H9 (cell line): Measurements from ENCODE around the gene NDRG2. TPM values are rescaled to one million over a fixed set of nuclear protein-coding genes. Genes with fewer than 3 reads are reported as not detected.
A peak's percentile ranks its signal among the peaks of the same experiment; 100 is the strongest.

Source experiments
- DNase-seq: peaks from one replicate; pipeline ENCODE4 v3.0.0-alpha.2; 2017
- H2AFZ ChIP-seq: one replicate; pipeline ENCODE4 v1.6.1; 2013; ENCODE audit warnings: mild to moderate bottlenecking, low read length, control low read depth, moderate library complexity
- H2AK5ac ChIP-seq: 2 replicates; pipeline ENCODE4 v1.6.1; 2013; ENCODE audit warnings: low read length, control low read depth, mixed read lengths; ENCODE audit not compliant: insufficient read length
- H2BK120ac ChIP-seq: one replicate; pipeline ENCODE4 v1.6.1; 2013; ENCODE audit warnings: low read depth, mild to moderate bottlenecking, low read length, control low read depth, inconsistent platforms; ENCODE audit not compliant: poor library complexity, severe bottlenecking
- H2BK12ac ChIP-seq: 2 replicates; pipeline ENCODE4 v1.6.1; 2013; ENCODE audit warnings: low read length, control low read depth, mixed read lengths, low read depth; ENCODE audit not compliant: insufficient read length
- H2BK15ac ChIP-seq: 2 replicates; pipeline ENCODE4 v1.6.1; 2013; ENCODE audit warnings: low read depth, low read length, control low read depth
- H2BK20ac ChIP-seq: one replicate; pipeline ENCODE4 v1.6.1; 2013; ENCODE audit warnings: low read depth, mild to moderate bottlenecking, low read length, control low read depth, inconsistent platforms; ENCODE audit not compliant: poor library complexity, severe bottlenecking
- H2BK5ac ChIP-seq: 2 replicates; pipeline ENCODE4 v1.6.1; 2013; ENCODE audit warnings: low read length, control low read depth, mixed read lengths; ENCODE audit not compliant: insufficient read length
- H3K14ac ChIP-seq: 2 replicates; pipeline ENCODE4 v1.6.1; 2013; ENCODE audit warnings: low read length, control low read depth; ENCODE audit not compliant: insufficient read depth
- H3K18ac ChIP-seq: 2 replicates; pipeline ENCODE4 v1.6.1; 2013; ENCODE audit warnings: low read depth, mild to moderate bottlenecking, mixed read lengths, low read length, control low read depth; ENCODE audit not compliant: insufficient read length
- H3K23ac ChIP-seq: 2 replicates; pipeline ENCODE4 v1.6.1; 2013; ENCODE audit warnings: low read length, control low read depth, mixed read lengths, low read depth; ENCODE audit not compliant: insufficient read length
- H3K23me2 ChIP-seq: 2 replicates; pipeline ENCODE4 v1.6.1; 2013; ENCODE audit warnings: low read depth, mild to moderate bottlenecking, mixed read lengths, low read length, control low read depth; ENCODE audit not compliant: insufficient read length, poor library complexity, severe bottlenecking
- H3K27ac ChIP-seq: 2 replicates; pipeline ENCODE4 v1.5.1; 2013; ENCODE audit warnings: low read length, control low read depth, mixed read lengths, low read depth; ENCODE audit not compliant: insufficient read length
- H3K27me3 ChIP-seq: 2 replicates; pipeline ENCODE4 v1.6.1; 2013; ENCODE audit warnings: low read length, control low read depth, inconsistent platforms; ENCODE audit not compliant: insufficient read depth
- H3K4ac ChIP-seq: 2 replicates; pipeline ENCODE4 v1.6.1; 2013; ENCODE audit warnings: low read depth, mild to moderate bottlenecking, control low read depth, inconsistent platforms, low read length, moderate library complexity
- H3K4me1 ChIP-seq: 2 replicates; pipeline ENCODE4 v1.6.1; 2013; ENCODE audit warnings: low read length, control low read depth, inconsistent platforms; ENCODE audit not compliant: insufficient read depth
- H3K4me2 ChIP-seq: 2 replicates; pipeline ENCODE4 v1.6.1; 2013; ENCODE audit warnings: low read length, control low read depth, mixed read lengths; ENCODE audit not compliant: insufficient read length, insufficient read depth
- H3K56ac ChIP-seq: 2 replicates; pipeline ENCODE4 v1.6.1; 2013; ENCODE audit warnings: low read depth, mild to moderate bottlenecking, mixed read lengths, low read length, control low read depth; ENCODE audit not compliant: insufficient read length
- H3K79me1 ChIP-seq: 2 replicates; pipeline ENCODE4 v1.6.1; 2013; ENCODE audit warnings: low read depth, mild to moderate bottlenecking, moderate library complexity, low read length, control low read depth, inconsistent platforms; ENCODE audit not compliant: insufficient read depth, poor library complexity, severe bottlenecking
- H3K79me2 ChIP-seq: 2 replicates; pipeline ENCODE4 v1.6.1; 2013; ENCODE audit warnings: low read length, control low read depth, inconsistent platforms; ENCODE audit not compliant: insufficient read depth
- H3K9ac ChIP-seq: 2 replicates; pipeline ENCODE4 v1.6.1; 2013; ENCODE audit warnings: low read length, control low read depth, mixed read lengths; ENCODE audit not compliant: insufficient read length; ENCODE audit errors: extremely low read depth
- H3K9me3 ChIP-seq: one replicate; pipeline ENCODE4 v1.6.1; 2013; ENCODE audit warnings: low read depth, low read length, inconsistent platforms; ENCODE audit not compliant: control insufficient read depth
- H3T11ph ChIP-seq: one replicate; pipeline ENCODE4 v1.6.1; 2013; ENCODE audit warnings: mild to moderate bottlenecking, low read length, control low read depth, inconsistent platforms
- H4K20me1 ChIP-seq: one replicate; pipeline ENCODE4 v1.6.1; 2013; ENCODE audit not compliant: control insufficient read depth, insufficient read length, insufficient read depth
- H4K5ac ChIP-seq: 2 replicates; pipeline ENCODE4 v1.6.1; 2013; ENCODE audit warnings: low read depth, mild to moderate bottlenecking, mixed read lengths, low read length, control low read depth; ENCODE audit not compliant: insufficient read length
- H4K8ac ChIP-seq: replicated peaks from 2 replicates; pipeline ENCODE4 v1.6.1; 2013; ENCODE audit warnings: low read length, control low read depth, mixed read lengths, low read depth; ENCODE audit not compliant: insufficient read length
- H4K91ac ChIP-seq: 2 replicates; pipeline ENCODE4 v1.6.1; 2013; ENCODE audit warnings: low read depth, mild to moderate bottlenecking, moderate library complexity, mixed read lengths, low read length, control low read depth; ENCODE audit not compliant: insufficient read length
- H3K27ac Mint-ChIP-seq, 3 experiments: 2 replicates in 2 of 3; 3 replicates in 1 of 3; pipeline ENCODE4 v1.8.0; 2020 to 2021; ENCODE audit warnings: mixed read lengths in 3 of 3, mild to moderate bottlenecking in 1 of 3, moderate library complexity in 1 of 3
- H3K27me3 Mint-ChIP-seq: 2 replicates; pipeline ENCODE4 v1.8.0; 2021; ENCODE audit warnings: low read depth, mild to moderate bottlenecking, moderate library complexity, mixed read lengths
- H3K36me3 Mint-ChIP-seq, 3 experiments: 2 replicates in 2 of 3; 3 replicates in 1 of 3; pipeline ENCODE4 v1.8.0; 2020 to 2021; ENCODE audit warnings: low read depth in 3 of 3, mixed read lengths in 3 of 3; ENCODE audit not compliant: insufficient read depth in 1 of 3
- H3K4me1 Mint-ChIP-seq, 2 experiments: 2 replicates each; pipeline ENCODE4 v1.8.0; 2020; ENCODE audit warnings: mixed read lengths in 2 of 2
- H3K4me3 Mint-ChIP-seq, 2 experiments: 2 replicates in 1 of 2; 3 replicates in 1 of 2; pipeline ENCODE4 v1.8.0; 2020 to 2021; ENCODE audit warnings: mild to moderate bottlenecking in 2 of 2, mixed read lengths in 2 of 2, moderate library complexity in 1 of 2
- H3K9me3 Mint-ChIP-seq, 2 experiments: 2 replicates in 1 of 2; 3 replicates in 1 of 2; pipeline ENCODE4 v1.8.0; 2020; ENCODE audit warnings: mild to moderate bottlenecking in 2 of 2, mixed read lengths in 2 of 2, moderate library complexity in 1 of 2
- WGBS: extraction: QIAGEN DNeasy Blood & Tissue Kit; methylation state at CpG from one replicate; pipeline ENCODE4 v1.1.7; 2013; ENCODE audit warnings: missing lambda C conversion rate, low lambda C conversion rate, mixed read lengths; ENCODE audit not compliant: insufficient read length; ENCODE audit errors: extremely low coverage; 5-methylcytosine and 5-hydroxymethylcytosine counted together
- total RNA-seq: library from RNA; stranded (reverse); gene quantifications from 2 replicates; pipeline ENCODE4 v1.2.1, GENCODE V29; 2021
- TF ChIP-seq, protein P1 (sequence below): fragments of 200-600 bp; sonication (generic); conservative IDR thresholded peaks from 3 replicates; pipeline ENCODE4 v1.8.0; 2021; ENCODE audit warnings: antibody characterized with exemption, mild to moderate bottlenecking

Gene NDRG2
- total RNA-seq, 1 experiment from 2014 or later, result 20.6 TPM

DNA sequence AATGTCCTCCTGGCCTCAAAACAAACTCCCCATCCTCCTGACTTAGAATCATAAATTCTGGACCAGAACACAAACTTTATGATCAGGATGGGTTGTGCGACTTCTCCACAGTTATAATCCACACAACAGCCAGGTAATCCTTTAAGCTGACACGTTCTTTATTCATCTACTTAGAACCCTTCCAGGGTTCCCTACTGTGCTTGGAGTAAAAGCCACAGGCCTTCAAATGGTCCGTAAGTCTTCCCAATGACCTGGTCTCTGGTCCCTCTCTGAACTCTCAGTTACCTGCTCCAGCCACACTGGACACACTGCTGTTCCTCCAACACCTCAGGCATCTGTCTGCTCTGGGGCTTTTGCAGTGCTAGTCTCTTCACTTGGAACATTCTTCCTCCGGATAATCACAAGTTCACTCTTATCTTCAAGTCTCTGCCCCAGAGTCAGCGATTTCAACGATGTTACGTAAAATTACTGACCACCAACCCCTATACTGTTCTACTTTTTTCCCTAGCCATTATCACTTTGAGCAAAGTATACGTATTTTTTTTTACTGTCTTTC lies 15.6 kb upstream of the NDRG2 start:
- Histone ChIP-seq H2BK12ac (no peak overlapping the region), H3K27ac (no peak overlapping the region), H2BK20ac (no peak overlapping the region), H3K9me3 (no peaks in the 10 kb centered on the region), H2BK5ac (no peak overlapping the region), H4K5ac (no peak overlapping the region), H3K4me1 (peaks cover 5% of the 10 kb centered on the region), H3K23me2 (no peaks in the 10 kb centered on the region), H3K23ac (no peak overlapping the region), H4K20me1 (no peaks in the 10 kb centered on the region), H2AFZ (no peak overlapping the region), H3K14ac (no peak overlapping the region), H3K9ac (no peak overlapping the region), H2AK5ac (no peak overlapping the region), H3K56ac (no peak overlapping the region), H3K4ac (no peak overlapping the region), H2BK15ac (no peak overlapping the region), H3T11ph (no peak overlapping the region), H3K79me1 (no peaks in the 10 kb centered on the region), H3K4me2 (no peak overlapping the region), H4K8ac (no peak overlapping the region), H3K27me3 (no peaks in the 10 kb centered on the region), H3K18ac (no peak overlapping the region), H4K91ac (no peak overlapping the region), H3K79me2 (no peaks in the 10 kb centered on the region), H2BK120ac (no peak overlapping the region)
- TF ChIP-seq, protein P1, sequence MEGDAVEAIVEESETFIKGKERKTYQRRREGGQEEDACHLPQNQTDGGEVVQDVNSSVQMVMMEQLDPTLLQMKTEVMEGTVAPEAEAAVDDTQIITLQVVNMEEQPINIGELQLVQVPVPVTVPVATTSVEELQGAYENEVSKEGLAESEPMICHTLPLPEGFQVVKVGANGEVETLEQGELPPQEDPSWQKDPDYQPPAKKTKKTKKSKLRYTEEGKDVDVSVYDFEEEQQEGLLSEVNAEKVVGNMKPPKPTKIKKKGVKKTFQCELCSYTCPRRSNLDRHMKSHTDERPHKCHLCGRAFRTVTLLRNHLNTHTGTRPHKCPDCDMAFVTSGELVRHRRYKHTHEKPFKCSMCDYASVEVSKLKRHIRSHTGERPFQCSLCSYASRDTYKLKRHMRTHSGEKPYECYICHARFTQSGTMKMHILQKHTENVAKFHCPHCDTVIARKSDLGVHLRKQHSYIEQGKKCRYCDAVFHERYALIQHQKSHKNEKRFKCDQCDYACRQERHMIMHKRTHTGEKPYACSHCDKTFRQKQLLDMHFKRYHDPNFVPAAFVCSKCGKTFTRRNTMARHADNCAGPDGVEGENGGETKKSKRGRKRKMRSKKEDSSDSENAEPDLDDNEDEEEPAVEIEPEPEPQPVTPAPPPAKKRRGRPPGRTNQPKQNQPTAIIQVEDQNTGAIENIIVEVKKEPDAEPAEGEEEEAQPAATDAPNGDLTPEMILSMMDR, result peak; percentile 7; the same call in 1 of the 3 replicates
- Mint-ChIP-seq H3K4me3 (peak overlapping the region in 1 of 2 experiments; percentile 4; a peak in 1 of 5 replicates), H3K9me3 (no peaks in the 10 kb centered on the region), H3K27me3 (peaks cover 32% of the 10 kb centered on the region), H3K4me1 (peaks cover 24 to 26% of the 10 kb centered on the region in 2 experiments), H3K36me3 (no peaks in the 10 kb centered on the region), H3K27ac (no peak overlapping the region)
- no peak for DNase-seq
- WGBS, result no CpG with 5 or more reads among the region's 8 CpGs
